ENCODE results near the gene PRR35.
A peak's percentile ranks its signal among the peaks of the same experiment; 100 is the strongest.

Gene PRR35

GRCh38 chr16:580141-580945 lies 20.1 kb downstream of the PRR35 start:
- DNase-seq (ENCODE audit: low spot score) = no peak

DNA sequence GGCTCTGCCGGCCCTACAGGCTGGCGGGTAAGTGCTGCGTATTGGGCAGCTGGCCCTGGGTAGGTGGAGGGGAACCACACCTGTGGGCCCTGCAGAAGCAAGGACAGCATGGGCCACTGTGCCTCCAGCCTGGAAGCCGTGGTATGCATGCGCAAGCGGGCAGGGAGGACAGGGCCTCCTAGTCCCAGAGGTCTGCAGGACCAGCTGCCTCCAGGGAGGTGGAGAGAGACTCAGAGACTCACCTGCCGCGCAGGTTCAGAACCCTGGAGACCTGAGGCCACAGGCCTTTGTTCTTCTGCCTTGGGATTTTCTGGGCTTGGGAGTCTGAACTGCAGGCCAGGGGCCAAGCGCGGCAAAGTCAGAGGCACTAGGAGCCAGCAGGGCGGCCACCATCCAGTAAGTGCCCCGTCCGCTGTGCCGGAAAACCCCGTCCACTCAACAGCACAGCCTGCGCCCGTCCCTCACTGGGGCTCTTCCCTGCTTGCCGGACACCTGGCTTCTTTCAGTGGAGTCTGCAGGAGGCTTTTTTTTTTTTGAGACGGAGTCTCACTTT lies 20.8 kb downstream of the PRR35 start:
- no peak for DNase-seq (ENCODE audit: low spot score)

- DNase-seq (ENCODE audit: low spot score) = no peak
Measured at GRCh38 chr16:582218-582613, 22.0 kb downstream of the PRR35 start.

DNA sequence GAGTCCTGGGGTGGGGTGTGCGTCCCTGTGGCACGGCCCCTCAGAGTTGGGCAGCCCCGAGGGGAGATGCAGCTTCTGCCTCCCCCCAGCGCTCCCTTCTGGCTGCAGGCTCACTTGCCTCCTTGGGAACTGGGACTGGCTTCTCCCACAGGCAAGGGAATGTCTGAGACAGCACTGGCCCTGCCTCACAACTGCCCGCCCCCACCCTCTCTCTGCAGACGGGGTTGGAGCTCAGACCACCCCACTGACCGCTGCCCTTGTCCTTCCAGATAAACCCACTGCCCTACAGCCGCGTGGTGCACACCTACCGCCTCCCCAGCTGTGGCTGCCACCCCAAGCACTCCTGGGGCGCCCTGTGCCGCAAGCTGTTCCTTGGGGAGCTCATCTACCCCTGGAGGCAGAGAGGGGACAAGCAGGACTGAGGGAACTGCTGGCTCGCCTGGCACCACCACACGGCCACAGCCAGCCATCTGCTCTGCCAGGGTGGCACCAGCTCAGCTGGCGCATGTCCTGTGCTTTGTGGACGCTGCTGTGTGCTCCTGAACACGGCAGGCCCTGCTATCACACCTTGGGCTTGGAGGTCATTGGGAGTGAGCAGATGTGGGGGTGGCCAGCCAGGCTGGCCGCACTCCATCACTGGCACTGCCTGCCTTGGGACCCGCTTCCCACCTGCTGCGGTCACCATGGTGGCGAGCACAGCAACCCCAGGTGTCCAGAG lies 22.6 kb downstream of the PRR35 start:
- DNase-seq (ENCODE audit: low spot score) = no peak

GRCh38 chr16:583470-583814 lies 23.2 kb downstream of the PRR35 start:
- no peak for DNase-seq (ENCODE audit: low spot score)

DNA sequence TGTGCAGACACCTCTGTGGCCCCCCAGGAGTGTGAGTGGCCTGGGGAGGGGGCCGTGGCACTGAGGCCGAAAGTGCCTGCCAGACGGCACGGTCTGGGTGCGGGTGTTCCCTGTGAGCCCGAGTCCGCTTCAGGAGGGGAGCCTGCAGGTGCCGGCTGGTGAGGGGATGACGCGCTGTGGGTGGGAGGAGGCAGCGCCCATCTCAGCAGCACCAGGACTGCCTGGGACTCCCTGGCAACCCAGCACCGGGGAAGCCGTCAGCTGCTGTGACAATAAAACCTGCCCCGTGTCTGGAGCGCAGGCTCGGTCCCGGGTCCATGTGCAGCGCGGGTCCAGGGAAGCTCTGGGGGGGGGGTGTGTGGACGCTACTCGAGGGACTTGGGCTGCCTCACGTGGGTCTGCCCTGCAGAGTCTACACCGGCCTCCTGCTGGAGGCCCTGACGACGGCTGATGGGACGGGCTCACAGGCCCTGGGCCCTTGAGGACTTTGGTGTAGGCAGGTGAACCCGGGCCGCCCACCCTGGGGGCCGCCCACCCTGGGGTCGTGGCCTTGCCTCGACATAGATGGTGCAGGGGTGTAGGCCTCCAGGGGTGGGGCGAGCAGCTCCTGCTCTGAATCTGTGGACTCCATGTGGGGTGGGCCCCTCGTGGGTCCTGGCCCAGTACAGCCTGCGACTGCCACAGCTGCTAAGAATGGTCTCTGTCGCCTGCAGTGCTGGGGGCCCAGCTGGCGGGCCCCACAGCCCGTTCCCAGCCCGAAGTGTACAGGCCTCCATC lies 23.8 kb downstream of the PRR35 start:
- no peak for DNase-seq (ENCODE audit: low spot score)

- DNase-seq (ENCODE audit: low spot score) = peak; percentile 68
Measured at GRCh38 chr16:585351-585750, 25.2 kb downstream of the PRR35 start.

DNA sequence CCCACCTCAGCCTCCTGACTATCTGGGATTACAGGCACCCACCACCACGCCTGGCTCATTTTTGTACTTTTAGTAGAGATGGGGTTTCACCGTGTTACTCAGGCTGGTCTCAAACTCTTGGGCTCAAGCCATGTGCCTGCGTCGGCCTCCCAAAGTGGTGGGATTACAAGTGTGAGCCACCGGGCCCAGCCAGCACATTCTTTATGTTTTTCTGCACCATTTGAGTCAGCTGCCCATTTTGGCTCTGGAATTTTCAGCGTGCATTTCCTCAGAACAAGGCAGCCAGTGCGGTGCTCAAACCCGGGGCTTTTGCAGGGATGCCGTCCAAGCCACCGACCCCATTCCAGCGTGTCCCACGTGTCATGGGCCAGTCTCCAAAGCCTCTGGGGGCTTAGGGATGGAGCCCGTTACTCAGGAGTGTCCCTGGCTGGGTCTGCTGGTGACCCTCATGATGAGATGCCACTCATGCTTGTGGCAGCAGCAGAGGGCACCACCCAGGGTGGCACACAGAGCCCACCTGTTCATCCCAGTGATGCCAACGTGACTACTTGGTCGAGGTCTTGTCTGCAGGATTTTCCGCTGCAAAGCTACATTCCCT lies 26.0 kb downstream of the PRR35 start:
- no peak for DNase-seq (ENCODE audit: low spot score)

DNA sequence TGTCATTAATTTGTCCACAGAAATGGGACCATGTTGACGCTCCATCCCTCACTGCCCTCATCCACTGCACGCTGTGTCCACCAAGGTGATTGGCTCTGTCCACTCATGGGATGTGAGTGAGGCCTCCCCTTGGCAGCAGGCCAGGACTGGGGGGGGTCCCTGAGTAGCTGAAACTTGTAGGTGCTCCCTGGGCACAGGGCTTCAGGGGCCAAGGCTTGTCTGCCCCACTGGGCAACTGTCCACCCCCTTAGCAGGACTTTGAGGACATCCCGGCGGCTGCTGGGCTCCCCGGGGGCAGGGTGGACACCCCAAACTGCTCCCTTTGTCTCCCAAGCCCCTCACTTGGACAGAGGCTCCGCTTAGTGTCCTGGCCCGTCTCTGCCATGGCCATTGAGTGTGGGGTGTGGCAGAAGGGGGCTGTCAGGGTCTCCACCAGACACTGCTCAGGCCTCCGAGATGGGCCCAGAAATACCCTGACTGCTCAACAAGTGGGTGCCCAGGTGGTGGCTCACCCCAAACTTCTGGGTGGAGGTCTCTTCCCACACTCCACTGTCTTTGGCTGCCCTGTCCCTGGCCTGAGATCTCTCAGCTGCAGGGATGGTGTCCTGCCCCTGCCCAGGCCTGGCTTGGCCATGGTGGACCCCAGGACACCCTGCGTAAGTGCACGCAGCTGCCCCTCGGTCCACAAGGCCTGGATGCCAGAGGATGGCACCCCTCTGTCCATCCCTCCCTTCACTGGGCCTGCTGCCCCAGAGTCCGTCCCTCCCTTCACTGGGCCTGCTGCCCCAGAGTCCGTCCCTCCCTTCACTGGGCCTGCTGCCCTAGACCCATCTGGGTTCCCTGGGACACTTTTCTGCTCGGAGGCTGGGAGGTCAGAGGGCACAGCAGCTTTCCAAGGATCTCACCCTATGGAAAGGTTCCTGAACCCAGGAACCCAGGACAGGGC lies 26.7 kb downstream of the PRR35 start:
- no peak for DNase-seq (ENCODE audit: low spot score)

GRCh38 chr16:588639-588888 lies 28.4 kb downstream of the PRR35 start:
- DNase-seq (ENCODE audit: low spot score) = peak; percentile 53

DNA sequence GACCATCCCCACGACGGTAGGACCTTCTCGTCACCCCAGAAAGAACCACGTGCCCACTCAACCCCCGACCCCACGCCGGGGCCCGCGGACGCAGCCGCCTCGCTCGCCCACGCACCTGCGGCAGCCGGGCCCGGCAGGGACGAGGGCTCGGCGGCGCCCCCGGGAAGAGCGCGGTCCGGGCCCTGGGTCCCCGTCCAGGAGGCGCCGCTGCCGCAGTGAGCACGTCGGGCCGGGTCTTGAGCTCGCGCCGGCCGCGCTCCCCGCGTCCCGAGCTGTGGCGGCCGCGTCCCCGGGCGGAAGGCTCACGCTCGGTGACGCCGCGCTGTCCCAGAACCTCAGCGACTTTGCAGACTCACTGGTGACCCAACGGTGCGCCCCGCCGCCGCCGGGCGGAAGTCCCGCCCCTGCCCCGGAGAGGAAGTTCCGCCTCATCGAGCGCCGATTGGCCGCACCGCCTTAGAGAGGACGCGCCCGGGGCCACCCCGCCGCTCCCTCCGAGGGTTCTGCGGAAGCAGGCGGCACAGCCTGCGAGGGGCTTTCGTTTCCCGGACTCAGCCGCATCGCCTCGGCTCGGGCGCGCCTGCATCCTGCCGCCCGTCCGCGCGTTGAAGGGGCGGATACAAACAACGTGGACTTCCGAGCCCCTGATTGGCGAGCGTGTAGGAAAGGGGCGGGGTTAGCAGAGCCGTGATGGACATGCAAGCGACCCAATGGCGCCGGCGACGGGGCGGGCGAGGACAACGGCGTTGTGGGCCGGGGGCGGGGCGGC lies 28.9 kb downstream of the PRR35 start:
- peak; percentile 89 for DNase-seq (ENCODE audit: low spot score)

- peak; percentile 96 for DNase-seq (ENCODE audit: low spot score)
Measured at GRCh38 chr16:589658-590187, 29.5 kb downstream of the PRR35 start, which contains the start of gene RAB40C. Gene RAB40C (plus strand): TSS chr16:590066. CDS start chr16:590292, 226 bp downstream.

DNA sequence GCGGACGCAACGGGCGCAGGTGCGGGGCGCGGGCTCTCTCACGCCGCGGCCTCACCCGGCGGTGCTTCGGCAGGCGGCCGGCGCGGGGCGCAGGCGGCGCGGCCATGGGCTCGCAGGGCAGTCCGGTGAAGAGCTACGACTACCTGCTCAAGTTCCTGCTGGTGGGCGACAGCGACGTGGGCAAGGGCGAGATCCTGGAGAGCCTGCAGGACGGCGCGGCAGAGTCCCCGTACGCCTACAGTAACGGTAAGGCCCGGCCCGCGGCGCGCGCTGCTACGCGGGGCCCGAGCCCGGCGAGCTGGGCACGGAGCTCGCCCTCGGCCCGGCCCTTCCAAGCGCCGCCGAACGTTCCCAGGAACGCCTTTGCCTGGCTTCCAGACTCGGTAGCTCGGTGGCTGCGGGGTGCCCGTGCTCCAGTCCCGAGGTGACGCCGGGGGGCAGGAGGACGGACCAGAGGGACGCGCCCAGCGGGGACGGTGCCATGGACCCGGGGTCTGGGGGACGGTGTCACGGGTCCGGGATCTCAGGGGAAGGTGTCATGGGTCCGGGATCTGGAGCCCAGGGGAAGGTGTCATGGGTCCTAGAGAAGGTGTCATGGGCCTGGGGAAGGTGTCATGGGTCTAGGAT lies 30.1 kb downstream of the PRR35 start:
- DNase-seq (ENCODE audit: low spot score) = no peak

DNA sequence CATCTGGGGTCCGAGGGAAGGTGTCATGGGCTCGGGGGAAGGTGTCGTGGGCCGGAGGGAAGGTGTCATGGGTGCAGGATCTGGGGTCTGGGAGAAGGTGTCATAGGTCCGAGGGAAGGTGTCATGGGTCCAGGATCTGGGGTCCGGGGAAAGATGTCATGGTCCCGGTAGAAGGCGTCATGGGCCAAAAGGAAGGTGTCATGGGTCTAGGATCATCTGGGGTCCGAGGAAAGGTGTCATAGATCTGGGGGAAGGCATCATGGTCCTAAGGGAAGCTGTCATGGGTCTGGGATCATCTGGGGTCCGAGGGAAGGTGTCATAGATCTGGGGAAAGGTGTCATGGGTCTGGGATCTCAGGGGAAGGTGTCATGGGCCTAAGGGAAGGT lies 30.6 kb downstream of the PRR35 start:
- no peak for DNase-seq (ENCODE audit: low spot score)

DNA sequence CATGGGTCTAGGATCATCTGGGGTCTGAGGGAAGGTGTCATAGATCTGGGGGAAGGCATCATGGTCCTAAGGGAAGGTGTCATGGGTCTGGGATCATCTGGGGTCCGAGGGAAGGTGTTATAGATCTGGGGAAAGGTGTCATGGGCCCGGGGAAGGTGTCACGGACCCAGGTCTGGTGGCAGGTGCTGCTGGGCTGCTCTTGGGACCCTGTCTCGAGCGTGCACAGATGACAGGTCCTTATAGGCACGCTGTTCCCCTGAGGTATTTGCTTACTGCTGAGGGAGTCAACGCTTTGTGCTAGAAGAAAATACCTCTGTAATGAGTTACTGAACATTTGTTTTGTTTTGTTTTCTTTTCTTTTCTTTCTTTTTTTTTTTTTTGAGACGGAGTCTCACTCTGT lies 31.0 kb downstream of the PRR35 start:
- DNase-seq (ENCODE audit: low spot score) = no peak

DNA sequence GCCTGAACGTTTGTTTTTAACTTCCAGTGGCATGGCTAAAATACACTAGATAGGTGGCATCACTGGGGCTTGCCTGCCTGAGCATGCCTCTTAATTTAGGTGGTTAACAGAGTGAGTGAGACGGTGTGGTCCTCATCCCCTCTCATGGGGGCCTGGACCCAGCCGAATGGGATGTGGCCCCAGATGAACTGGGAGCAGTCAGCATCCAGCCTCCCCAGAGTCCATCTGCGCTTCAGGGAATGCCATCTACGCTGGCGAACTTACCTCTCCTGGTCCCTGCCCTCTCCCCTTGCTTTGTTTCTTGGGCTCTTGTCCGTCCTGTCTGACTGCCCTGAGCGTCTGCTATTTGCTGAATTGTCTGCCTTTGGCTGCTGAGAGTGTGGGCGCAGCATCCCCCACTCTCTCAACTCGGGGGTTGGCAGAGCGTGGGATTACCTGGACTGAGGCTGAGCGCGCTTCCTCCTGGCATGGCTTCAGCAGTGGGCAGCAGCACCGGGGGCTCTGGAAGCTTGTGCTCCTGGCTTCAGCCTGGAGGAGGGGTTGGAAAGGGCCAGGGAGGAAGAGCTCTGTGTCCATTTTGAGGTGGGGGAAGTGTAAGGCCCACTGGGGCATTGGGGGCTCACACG lies 31.8 kb downstream of the PRR35 start:
- no peak for DNase-seq (ENCODE audit: low spot score)

DNA sequence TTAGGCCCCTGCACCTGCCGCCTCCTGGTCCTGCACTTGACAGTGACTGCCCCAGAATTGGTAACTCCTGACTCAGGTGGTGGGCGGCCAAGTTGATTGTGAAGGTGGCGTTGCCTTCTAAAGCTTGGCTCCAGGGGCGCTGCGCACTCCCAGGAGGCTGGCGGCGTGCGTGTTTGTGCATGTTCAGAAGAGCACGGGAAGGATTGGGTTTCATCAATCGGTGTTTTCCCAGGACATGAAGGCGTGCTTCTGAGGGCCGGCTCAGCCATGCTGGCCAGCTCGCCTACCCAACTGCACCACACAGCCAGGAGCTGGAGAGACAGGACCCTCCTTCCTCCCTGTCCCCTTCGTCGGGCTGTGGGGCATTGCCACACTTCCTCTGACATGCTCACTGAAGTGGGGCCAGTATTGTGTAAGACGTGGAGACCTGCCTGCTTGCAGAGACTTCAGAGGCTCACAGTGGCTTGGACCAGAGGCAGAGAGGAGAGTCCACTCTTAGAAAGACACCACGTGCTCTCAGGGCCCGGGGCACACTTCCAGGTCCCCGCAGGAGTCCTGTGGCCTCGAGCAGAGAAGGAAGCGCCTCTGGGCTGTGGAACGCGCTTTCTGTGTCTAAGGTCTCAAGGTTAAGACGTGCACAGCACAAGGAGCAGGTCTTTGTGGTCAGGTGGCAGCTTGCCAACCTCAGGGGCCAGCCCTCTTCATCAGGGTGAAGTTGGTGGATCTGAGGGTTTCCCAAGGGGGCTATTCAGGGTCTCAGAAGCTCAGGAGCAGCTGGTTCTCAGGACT lies 32.5 kb downstream of the PRR35 start:
- no peak for DNase-seq (ENCODE audit: low spot score)

- DNase-seq (ENCODE audit: low spot score) = peak; percentile 89
Measured at GRCh38 chr16:593406-593805, 33.2 kb downstream of the PRR35 start.
